Mammary microvascular endothelial cell (primary cell): Measurements from ENCODE around the gene MCTP2. TPM values are rescaled to one million over a fixed set of nuclear protein-coding genes. Genes with fewer than 3 reads are reported as not detected.

Experiments
- total RNA-seq: library from RNA; depleted of rRNA; stranded (reverse); fragments of >200 nt; gene quantifications from 2 replicates; pipeline ENCODE4 v1.2.3, GENCODE V29; 2015

The MCTP2 gene, protein sequence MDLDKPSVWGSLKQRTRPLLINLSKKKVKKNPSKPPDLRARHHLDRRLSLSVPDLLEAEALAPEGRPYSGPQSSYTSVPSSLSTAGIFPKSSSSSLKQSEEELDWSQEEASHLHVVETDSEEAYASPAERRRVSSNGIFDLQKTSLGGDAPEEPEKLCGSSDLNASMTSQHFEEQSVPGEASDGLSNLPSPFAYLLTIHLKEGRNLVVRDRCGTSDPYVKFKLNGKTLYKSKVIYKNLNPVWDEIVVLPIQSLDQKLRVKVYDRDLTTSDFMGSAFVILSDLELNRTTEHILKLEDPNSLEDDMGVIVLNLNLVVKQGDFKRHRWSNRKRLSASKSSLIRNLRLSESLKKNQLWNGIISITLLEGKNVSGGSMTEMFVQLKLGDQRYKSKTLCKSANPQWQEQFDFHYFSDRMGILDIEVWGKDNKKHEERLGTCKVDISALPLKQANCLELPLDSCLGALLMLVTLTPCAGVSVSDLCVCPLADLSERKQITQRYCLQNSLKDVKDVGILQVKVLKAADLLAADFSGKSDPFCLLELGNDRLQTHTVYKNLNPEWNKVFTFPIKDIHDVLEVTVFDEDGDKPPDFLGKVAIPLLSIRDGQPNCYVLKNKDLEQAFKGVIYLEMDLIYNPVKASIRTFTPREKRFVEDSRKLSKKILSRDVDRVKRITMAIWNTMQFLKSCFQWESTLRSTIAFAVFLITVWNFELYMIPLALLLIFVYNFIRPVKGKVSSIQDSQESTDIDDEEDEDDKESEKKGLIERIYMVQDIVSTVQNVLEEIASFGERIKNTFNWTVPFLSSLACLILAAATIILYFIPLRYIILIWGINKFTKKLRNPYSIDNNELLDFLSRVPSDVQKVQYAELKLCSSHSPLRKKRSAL
- 0.54 and 0.67 TPM in 2 replicates for total RNA-seq

DNA sequence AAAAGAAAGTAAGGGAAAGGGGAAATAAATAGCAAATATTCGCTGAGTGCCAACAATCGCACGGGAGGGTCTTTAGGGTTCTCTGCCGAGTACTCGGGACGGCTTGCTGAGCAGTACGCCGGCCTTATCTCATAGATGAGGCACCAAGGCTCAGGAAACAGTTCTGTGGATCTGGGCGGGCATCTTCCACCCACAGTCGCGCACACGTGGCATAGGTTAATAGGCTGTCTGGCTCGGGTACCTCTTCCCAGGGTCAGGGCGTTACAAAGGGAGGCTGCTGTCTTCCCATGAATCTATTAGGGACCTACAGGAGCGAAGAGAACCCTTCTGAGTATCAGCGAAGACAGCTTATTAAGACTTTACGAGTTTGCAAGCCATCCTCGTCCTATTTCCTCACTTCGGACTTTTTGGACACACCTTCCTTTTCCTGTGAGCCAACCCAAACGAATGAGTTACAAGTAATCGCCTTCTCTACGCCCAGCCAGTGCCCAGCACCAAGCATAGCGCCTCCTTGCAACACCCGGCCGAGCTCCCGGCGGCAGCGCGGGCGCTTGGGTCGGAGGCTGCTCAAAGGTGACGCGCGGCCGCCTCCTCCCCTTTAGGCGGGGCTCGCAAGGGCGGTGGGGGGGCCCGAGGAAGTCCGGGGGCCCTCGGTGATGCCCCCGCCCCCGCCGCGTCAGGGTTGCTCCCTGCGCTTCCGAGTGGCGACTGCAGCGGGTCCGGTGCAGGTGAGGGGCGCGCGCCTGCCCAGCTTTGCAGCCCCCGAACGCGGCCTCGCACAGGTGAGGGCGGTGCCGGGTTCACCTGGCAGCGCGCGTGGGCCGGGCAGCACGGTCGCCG, at the start of gene MCTP2:
TSS of gene MCTP2 (plus strand) at position 679 of the 840 bp plus-strand sequence. CDS start 66,705 bp downstream, outside the sequence.

